NCI-H2196 treated with DMSO at 0.1 percent for 48 hours (cell line): Measurements from ENCODE around the gene KCNJ6.

ENCODE experiments used
- DNase-seq: peaks from one replicate; lab custom pipeline; 2025; ENCODE audit not compliant: unreplicated experiment; lab: John Stamatoyannopoulos, UW

Gene KCNJ6

DNA sequence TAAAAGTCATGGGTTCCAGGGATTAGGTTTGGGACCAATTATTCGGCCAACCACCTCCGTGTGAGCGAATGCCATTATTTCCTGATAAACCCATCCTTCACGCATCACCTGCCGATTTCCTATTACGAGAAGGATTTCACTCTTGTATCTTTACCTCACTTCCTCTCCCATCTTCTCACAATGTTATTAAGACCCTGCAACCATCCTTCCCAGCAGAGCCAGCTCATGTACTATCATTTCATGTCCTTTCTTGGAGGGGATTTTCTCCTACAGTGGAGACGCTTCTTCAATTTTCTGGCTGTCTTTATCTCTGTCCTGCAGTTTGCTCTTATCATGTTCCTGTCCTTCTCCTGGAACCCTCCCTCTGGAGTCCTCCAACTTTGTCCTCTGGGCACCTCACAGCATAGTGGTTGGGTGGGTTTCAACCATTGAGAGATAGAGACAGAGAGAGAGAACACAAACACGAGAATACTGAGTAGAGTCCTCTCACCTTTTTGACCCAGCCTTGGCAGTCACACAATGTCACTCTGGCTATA, 357.5 kb downstream of the KCNJ6 start:
- no peak for DNase-seq
